Calu3 (cell line): Measurements from ENCODE around the gene CARD18. TPM values are rescaled to one million over a fixed set of nuclear protein-coding genes. Genes with fewer than 3 reads are reported as not detected.
"Not testable (repeated sequence)": the region's sequence is repeated elsewhere in the genome, so short reads cannot be mapped to it uniquely, and the experiment has no call there.

Experiments
- BruUV-seq: library from RNA; stranded (reverse); fragments of 400-500 nt; replicated peaks from 2 replicates; lab custom pipeline; 2021; lab: Mats Ljungman, UMichigan
- CTCF ChIA-PET: fragments of 300-600 bp; sonication (Branson Sonifier 250); formaldehyde crosslinking; loops from one replicate; lab custom pipeline; 2022; ENCODE audit warnings: antibody characterized with exemption; lab: Charles Lee
- DNase-seq: peaks from one replicate; pipeline ENCODE4 v3.0.0; 2022
- H3K27ac Mint-ChIP-seq: one replicate; pipeline ENCODE4 v1.8.0; 2022; ENCODE audit warnings: mixed read lengths; ENCODE audit not compliant: unreplicated experiment
- H3K27me3 Mint-ChIP-seq: one replicate; pipeline ENCODE4 v1.8.0; 2022; ENCODE audit warnings: mixed read lengths; ENCODE audit not compliant: unreplicated experiment
- H3K36me3 Mint-ChIP-seq: one replicate; pipeline ENCODE4 v1.8.0; 2022; ENCODE audit warnings: mild to moderate bottlenecking, moderate library complexity, mixed read lengths; ENCODE audit not compliant: insufficient read depth, unreplicated experiment
- H3K4me1 Mint-ChIP-seq: one replicate; pipeline ENCODE4 v1.8.0; 2022; ENCODE audit warnings: mild to moderate bottlenecking, low read depth, mixed read lengths; ENCODE audit not compliant: unreplicated experiment
- H3K4me3 Mint-ChIP-seq: one replicate; pipeline ENCODE4 v1.8.0; 2022; ENCODE audit warnings: mild to moderate bottlenecking, low read depth, moderate library complexity, mixed read lengths; ENCODE audit not compliant: unreplicated experiment
- H3K9me3 Mint-ChIP-seq: one replicate; pipeline ENCODE4 v1.8.0; 2022; ENCODE audit warnings: low read depth, mixed read lengths; ENCODE audit not compliant: unreplicated experiment
- intact Hi-C: fragments of 100-400 bp; cut with micrococcal nuclease; formaldehyde crosslinking; loops from one replicate; pipeline ENCODE4 v1.10.0; 2022; ENCODE audit not compliant: unreplicated experiment
- total RNA-seq: library from RNA; stranded (reverse); gene quantifications from 2 replicates; pipeline ENCODE4 v1.2.3, GENCODE V29; 2022
- TF ChIP-seq, protein P1 (sequence below): fragments of 200-600 bp; IDR thresholded peaks from one replicate; pipeline ENCODE4 v1.8.0; 2022; ENCODE audit warnings: antibody characterized with exemption; ENCODE audit not compliant: unreplicated experiment

The CARD18 gene
- total RNA-seq, 1 experiment from 2014 or later = not detected

DNA sequence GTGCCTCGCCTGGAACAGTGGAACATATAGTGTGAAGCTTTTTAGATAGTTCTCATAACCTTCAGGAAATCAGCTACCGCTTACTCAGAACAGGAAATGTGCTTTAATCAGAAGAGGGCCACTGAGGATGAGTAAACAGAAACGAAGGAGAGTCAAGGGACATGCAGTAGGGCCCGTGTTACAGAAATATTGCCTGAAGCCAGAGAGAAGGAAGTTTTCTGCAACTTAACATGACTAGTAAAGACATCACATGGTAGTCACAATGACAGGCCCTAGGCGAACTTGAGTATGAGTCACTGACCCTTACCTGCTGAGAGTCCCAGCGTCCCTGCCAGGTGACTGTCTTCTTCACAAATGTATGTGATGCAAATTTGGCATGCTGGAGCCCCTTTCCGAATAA lies 39.4 kb downstream of the CARD18 start:
- intact Hi-C loops = no loop called here
- H3K27me3 Mint-ChIP-seq = no peaks in the 10 kb centered on the region
- no peak overlapping the region for H3K4me3 Mint-ChIP-seq
- CTCF ChIA-PET = no interaction called here
- no peak for DNase-seq
- H3K27ac Mint-ChIP-seq = no peak overlapping the region
- no peaks in the 10 kb centered on the region for H3K4me1 Mint-ChIP-seq
- no TSS peak for BruUV-seq
- H3K36me3 Mint-ChIP-seq = no peaks in the 10 kb centered on the region
- H3K9me3 Mint-ChIP-seq = no peaks in the 10 kb centered on the region
- TF ChIP-seq, protein P1, sequence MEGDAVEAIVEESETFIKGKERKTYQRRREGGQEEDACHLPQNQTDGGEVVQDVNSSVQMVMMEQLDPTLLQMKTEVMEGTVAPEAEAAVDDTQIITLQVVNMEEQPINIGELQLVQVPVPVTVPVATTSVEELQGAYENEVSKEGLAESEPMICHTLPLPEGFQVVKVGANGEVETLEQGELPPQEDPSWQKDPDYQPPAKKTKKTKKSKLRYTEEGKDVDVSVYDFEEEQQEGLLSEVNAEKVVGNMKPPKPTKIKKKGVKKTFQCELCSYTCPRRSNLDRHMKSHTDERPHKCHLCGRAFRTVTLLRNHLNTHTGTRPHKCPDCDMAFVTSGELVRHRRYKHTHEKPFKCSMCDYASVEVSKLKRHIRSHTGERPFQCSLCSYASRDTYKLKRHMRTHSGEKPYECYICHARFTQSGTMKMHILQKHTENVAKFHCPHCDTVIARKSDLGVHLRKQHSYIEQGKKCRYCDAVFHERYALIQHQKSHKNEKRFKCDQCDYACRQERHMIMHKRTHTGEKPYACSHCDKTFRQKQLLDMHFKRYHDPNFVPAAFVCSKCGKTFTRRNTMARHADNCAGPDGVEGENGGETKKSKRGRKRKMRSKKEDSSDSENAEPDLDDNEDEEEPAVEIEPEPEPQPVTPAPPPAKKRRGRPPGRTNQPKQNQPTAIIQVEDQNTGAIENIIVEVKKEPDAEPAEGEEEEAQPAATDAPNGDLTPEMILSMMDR = no peak

DNA sequence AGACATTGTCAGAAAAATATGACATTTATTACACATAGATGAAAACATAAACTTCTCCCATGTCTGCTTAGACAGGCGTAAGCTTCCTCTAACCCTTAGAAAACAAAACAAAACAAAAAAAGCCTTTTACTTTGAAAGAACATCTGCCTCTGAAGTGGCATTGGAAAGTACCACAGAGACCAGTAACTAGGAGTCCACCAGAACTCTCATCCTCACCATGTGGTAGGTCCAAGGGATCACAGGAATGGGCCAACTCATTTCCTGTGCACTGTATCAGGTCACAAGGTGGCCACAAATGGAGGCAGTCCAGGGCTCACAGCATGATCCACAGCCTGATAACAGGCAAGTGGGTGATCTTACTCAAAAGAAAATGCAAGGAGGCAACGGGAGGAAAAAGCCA lies 40.0 kb downstream of the CARD18 start:
- intact Hi-C loops, H3K36me3 Mint-ChIP-seq, H3K4me3 Mint-ChIP-seq, CTCF ChIA-PET, H3K27me3 Mint-ChIP-seq, BruUV-seq, H3K27ac Mint-ChIP-seq, H3K9me3 Mint-ChIP-seq, DNase-seq, H3K4me1 Mint-ChIP-seq: not testable (repeated sequence)

DNA sequence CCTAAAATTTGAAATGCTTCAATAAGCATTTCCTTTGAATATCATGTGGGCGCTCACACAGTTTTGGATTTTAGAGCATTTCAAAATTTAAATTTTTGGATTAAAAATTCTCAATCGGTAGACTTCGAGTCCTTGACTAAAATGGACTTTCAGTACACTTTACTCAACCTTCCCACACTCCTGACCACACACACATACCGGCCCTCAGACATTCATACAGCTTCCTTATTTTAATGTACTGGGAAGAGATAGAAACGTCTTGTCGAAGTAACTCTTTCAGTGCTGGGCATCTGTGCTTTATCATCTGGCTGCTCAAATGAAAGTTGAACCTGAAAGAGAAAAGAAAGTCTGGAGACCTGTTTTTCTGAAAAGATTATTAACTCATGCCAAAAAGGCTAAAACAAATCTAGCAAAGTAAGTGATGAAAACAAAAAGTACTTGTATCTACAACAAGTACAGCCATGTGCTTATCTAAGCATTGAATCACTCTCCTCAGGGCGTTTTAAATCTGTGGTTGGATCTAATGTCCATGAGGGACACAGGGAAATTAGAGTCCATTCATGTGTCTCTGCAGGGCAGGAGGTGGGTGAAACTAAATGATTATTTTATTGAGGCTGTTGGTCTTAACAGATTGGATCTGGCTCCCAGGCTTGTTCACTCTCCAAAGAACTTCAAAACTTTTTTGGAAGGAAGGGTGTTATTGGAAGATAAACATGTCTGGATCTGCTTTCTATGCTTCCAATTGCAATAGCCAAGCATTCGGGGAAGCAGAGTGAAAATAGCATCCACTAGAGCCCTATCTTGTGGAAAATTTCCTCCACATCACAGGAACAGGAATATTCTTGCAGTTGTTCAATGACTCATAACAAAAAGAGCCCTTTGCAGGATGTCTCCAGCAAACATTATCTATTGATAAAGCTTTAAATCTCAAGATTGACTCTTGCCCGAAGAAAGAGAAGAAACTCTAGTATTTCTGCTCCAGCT lies 47.0 kb downstream of the CARD18 start:
- no TSS peak for BruUV-seq
- Mint-ChIP-seq H3K27me3 (no peaks in the 10 kb centered on the region), H3K9me3 (no peaks in the 10 kb centered on the region), H3K27ac (no peak overlapping the region), H3K4me1 (no peaks in the 10 kb centered on the region), H3K36me3 (no peaks in the 10 kb centered on the region), H3K4me3 (no peak overlapping the region)
- CTCF ChIA-PET = no interaction called here
- TF ChIP-seq, protein P1 = no peak
- intact Hi-C loops = no loop called here
- DNase-seq = no peak

Other genes starting within 250 kb of the CARD18 start
- not detected in 2 replicates for gene CASP12, start 241.3 kb downstream of the CARD18 start, total RNA-seq
- 53.1 and 67.7 TPM in 2 replicates for gene CASP4, start 171.2 kb downstream of the CARD18 start, total RNA-seq
- not detected in 2 replicates for gene CASP5, start 116.6 kb downstream of the CARD18 start, total RNA-seq
- gene CASP1, start 104.6 kb downstream of the CARD18 start, total RNA-seq = 10.1 and 13.5 TPM in 2 replicates
- gene CARD16, start 94.4 kb downstream of the CARD18 start, total RNA-seq = 8.8 and 13.0 TPM in 2 replicates